Ovary (tissue), 3 donors: ENCODE data around the gene AOX1.

ENCODE experiments used
- POLR2A ChIP-seq: fragments of 450-650 bp; IDR thresholded peaks from one replicate; pipeline ENCODE4 v1.6.1; 2017; ENCODE audit warnings: antibody characterized with exemption, mild to moderate bottlenecking, moderate library complexity
- TF ChIP-seq, protein P1 (sequence below), 3 donors: fragments of 450-650 bp in 2 of 3; fragments of 200-600 bp in 1 of 3; IDR thresholded peaks; one replicate each; pipeline versions ENCODE4 v1.5.1 to v1.8.0; 2016 to 2022; ENCODE audit warnings: antibody characterized with exemption in 3 of 3, mild to moderate bottlenecking in 1 of 3
- donor health status: DM: no; HTN: no; CAD: no.

DNA sequence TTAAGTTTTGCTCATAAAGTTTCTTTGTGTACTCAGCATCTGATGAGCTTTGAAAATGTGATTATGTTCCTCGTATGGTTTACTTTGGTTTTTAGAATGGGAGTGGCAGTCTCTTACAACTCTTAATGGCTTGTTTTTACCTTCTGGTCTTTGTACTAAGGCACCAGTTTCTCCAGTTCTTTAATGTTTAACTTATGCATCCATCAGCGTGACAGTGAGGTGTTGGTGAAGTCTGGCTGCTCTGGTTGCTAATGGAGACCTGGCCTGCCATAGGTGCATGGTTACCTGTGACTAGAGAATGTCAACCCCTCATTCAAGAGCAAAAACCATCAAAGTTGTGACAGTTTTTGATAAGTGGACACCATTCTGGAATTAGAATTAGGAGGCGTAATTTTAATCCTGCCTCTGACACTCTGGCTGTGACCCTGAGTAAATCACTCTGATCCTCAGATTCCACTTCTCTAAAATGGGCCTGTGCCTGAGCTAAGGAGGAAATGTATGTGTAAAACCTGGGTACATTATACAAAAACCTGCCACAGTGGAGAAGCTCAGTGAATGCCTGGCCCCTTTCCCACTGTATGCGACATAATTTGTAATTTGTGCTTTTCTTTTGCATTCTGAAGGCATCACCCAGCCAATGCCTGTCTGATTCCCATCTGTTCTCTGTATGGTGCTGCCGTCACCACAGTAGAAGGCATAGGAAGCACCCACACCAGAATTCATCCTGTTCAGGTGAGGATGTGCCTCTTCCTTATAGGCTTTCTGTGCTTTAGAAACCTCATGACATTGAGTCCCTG, 11.2 kb downstream of the AOX1 start:
- TF ChIP-seq, protein P1, sequence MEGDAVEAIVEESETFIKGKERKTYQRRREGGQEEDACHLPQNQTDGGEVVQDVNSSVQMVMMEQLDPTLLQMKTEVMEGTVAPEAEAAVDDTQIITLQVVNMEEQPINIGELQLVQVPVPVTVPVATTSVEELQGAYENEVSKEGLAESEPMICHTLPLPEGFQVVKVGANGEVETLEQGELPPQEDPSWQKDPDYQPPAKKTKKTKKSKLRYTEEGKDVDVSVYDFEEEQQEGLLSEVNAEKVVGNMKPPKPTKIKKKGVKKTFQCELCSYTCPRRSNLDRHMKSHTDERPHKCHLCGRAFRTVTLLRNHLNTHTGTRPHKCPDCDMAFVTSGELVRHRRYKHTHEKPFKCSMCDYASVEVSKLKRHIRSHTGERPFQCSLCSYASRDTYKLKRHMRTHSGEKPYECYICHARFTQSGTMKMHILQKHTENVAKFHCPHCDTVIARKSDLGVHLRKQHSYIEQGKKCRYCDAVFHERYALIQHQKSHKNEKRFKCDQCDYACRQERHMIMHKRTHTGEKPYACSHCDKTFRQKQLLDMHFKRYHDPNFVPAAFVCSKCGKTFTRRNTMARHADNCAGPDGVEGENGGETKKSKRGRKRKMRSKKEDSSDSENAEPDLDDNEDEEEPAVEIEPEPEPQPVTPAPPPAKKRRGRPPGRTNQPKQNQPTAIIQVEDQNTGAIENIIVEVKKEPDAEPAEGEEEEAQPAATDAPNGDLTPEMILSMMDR (IDR thresholded peaks at IDR 0.05): no peak
- TF ChIP-seq POLR2A: no peak
